GM20000 (cell line): ENCODE measurements around the gene TMPRSS3.

Experiments
- DNase-seq: peaks from one replicate; pipeline ENCODE4 v3.0.0; 2012; ENCODE audit warnings: low spot score
- CTCF ChIP-seq: IDR thresholded peaks from 2 replicates; pipeline ENCODE4 v1.5.1; 2012; ENCODE audit warnings: mild to moderate bottlenecking, control low read depth; ENCODE audit errors: extremely low read depth, missing control alignments

The TMPRSS3 gene

GRCh38 chr21:42435401-42435800, 39.5 kb upstream of the TMPRSS3 start:
- TF ChIP-seq CTCF: no peak
- DNase-seq: no peak

GRCh38 chr21:42434884-42435283, 39.0 kb upstream of the TMPRSS3 start:
- no peak for TF ChIP-seq CTCF
- DNase-seq: no peak

GRCh38 chr21:42433946-42434551, 38.2 kb upstream of the TMPRSS3 start:
- no peak for DNase-seq
- no peak for TF ChIP-seq CTCF

- TF ChIP-seq CTCF: no peak
- DNase-seq: no peak
Measured at GRCh38 chr21:42432695-42433094, 36.8 kb upstream of the TMPRSS3 start.

- DNase-seq: no peak
- no peak for TF ChIP-seq CTCF
Measured at GRCh38 chr21:42431196-42431595, 35.3 kb upstream of the TMPRSS3 start.

- TF ChIP-seq CTCF: no peak
- no peak for DNase-seq
Measured at GRCh38 chr21:42430521-42430920, 34.7 kb upstream of the TMPRSS3 start.

GRCh38 chr21:42429856-42430255, 34.0 kb upstream of the TMPRSS3 start:
- TF ChIP-seq CTCF: no peak
- no peak for DNase-seq
